Measurements from ENCODE around the gene CD7.
A peak's percentile ranks its signal among the peaks of the same experiment; 100 is the strongest.

CD7 gene

GRCh38 chr17:82297714-82298537 lies 19.5 kb downstream of the CD7 start:
- DNase-seq, result no peak

- DNase-seq, result no peak
Observed at GRCh38 chr17:82297280-82297713, 20.1 kb downstream of the CD7 start.

GRCh38 chr17:82296511-82297279 lies 20.7 kb downstream of the CD7 start:
- no peak for DNase-seq

- no peak for DNase-seq
Observed at GRCh38 chr17:82295472-82295814, 22.0 kb downstream of the CD7 start.

GRCh38 chr17:82294064-82294773 lies 23.2 kb downstream of the CD7 start:
- DNase-seq, result no peak

GRCh38 chr17:82292251-82293154 lies 24.9 kb downstream of the CD7 start:
- DNase-seq, result peak; percentile 94

GRCh38 chr17:82291582-82292250 lies 25.7 kb downstream of the CD7 start:
- no peak for DNase-seq

GRCh38 chr17:82287868-82288801 lies 29.3 kb downstream of the CD7 start:
- no peak for DNase-seq

GRCh38 chr17:82287013-82287867 lies 30.2 kb downstream of the CD7 start:
- DNase-seq, result no peak

GRCh38 chr17:82285141-82285540 lies 32.3 kb downstream of the CD7 start:
- DNase-seq, result no peak

GRCh38 chr17:82283208-82283749 lies 34.1 kb downstream of the CD7 start:
- peak; percentile 54 for DNase-seq

GRCh38 chr17:82282239-82283207 lies 34.9 kb downstream of the CD7 start:
- no peak for DNase-seq

- no peak for DNase-seq
Observed at GRCh38 chr17:82281502-82282238, 35.7 kb downstream of the CD7 start.

GRCh38 chr17:82281076-82281475 lies 36.3 kb downstream of the CD7 start:
- DNase-seq, result no peak

GRCh38 chr17:82280537-82280936 lies 36.9 kb downstream of the CD7 start:
- DNase-seq, result no peak

- no peak for DNase-seq
Observed at GRCh38 chr17:82278786-82279391, 38.5 kb downstream of the CD7 start.

- DNase-seq, result no peak
Observed at GRCh38 chr17:82278308-82278707, 39.1 kb downstream of the CD7 start.

Measured in NCI-H2107 (cell line).